PC-9 (cell line): ENCODE results near the gene ABTB1. TPM values are rescaled to one million over a fixed set of nuclear protein-coding genes. Genes with fewer than 3 reads are reported as not detected.

ENCODE experiments used
- BruUV-seq: library from RNA; stranded (reverse); fragments of 400-500 nt; replicated peaks from 2 replicates; lab custom pipeline; 2021; lab: Mats Ljungman, UMichigan
- CTCF ChIA-PET: fragments of 300-600 bp; sonication (Branson Sonifier 250); formaldehyde crosslinking; loops from one replicate; lab custom pipeline; 2022; ENCODE audit warnings: antibody characterized with exemption; lab: Charles Lee
- POLR2A ChIA-PET: fragments of 300-600 bp; sonication (Branson Sonifier 250); formaldehyde crosslinking; loops from one replicate; lab custom pipeline; 2022; ENCODE audit warnings: antibody characterized with exemption; ENCODE audit not compliant: unreplicated experiment; lab: Charles Lee
- DNase-seq, 2 experiments: peaks; one replicate each; pipeline versions ENCODE4 v3.0.0 to v3.0.0-alpha.2; 2015 to 2022; ENCODE audit warnings: mixed read lengths in 1 of 2
- H2AFZ ChIP-seq: fragments of 200-600 bp; sonication (generic); 2 replicates; pipeline ENCODE4 v1.8.1; 2017; ENCODE audit warnings: antibody characterized with exemption
- H3F3A ChIP-seq: fragments of 200-600 bp; sonication (generic); 2 replicates; pipeline ENCODE4 v1.8.1; 2017; ENCODE audit warnings: antibody characterized with exemption, mild to moderate bottlenecking, low read depth; ENCODE audit not compliant: insufficient read depth
- H3K27ac ChIP-seq: fragments of 200-600 bp; sonication (generic); 2 replicates; pipeline ENCODE4 v1.6.1; 2016; ENCODE audit warnings: mixed run types
- H3K27me3 ChIP-seq: fragments of 200-600 bp; sonication (generic); 2 replicates; pipeline ENCODE4 v1.6.1; 2016; ENCODE audit warnings: low read depth, mixed run types; ENCODE audit not compliant: insufficient read depth
- H3K36me3 ChIP-seq: fragments of 200-600 bp; sonication (generic); 2 replicates; pipeline ENCODE4 v1.6.1; 2016; ENCODE audit warnings: low read depth, mixed run types
- H3K4me1 ChIP-seq: fragments of 200-600 bp; sonication (generic); replicated peaks from 2 replicates; pipeline ENCODE4 v1.6.1; 2016; ENCODE audit warnings: mixed run types; ENCODE audit not compliant: insufficient read depth
- H3K4me2 ChIP-seq: fragments of 200-600 bp; sonication (generic); 2 replicates; pipeline ENCODE4 v1.6.1; 2017; ENCODE audit warnings: mixed run types
- H3K4me3 ChIP-seq: fragments of 200-600 bp; sonication (generic); 2 replicates; pipeline ENCODE4 v1.6.1; 2016; ENCODE audit warnings: mixed run types
- H3K79me2 ChIP-seq: fragments of 200-600 bp; sonication (generic); 2 replicates; pipeline ENCODE4 v1.6.1; 2017; ENCODE audit warnings: low read depth, mixed run types
- H3K9me2 ChIP-seq: fragments of 200-600 bp; sonication (generic); 2 replicates; pipeline ENCODE4 v1.8.1; 2017; ENCODE audit warnings: mild to moderate bottlenecking; ENCODE audit not compliant: insufficient read depth
- H3K9me3 ChIP-seq: fragments of 200-600 bp; sonication (generic); 2 replicates; pipeline ENCODE4 v1.8.1; 2016; ENCODE audit warnings: low read depth; ENCODE audit not compliant: insufficient read depth
- H4K20me1 ChIP-seq: fragments of 200-600 bp; sonication (generic); 2 replicates; pipeline ENCODE4 v1.8.1; 2017; ENCODE audit not compliant: insufficient read depth
- EZH2 ChIP-seq: fragments of 200-600 bp; sonication (generic); IDR thresholded peaks from 2 replicates; pipeline ENCODE4 v1.8.0; 2017; ENCODE audit warnings: antibody characterized with exemption, low read depth
- intact Hi-C: fragments of 100-400 bp; cut with micrococcal nuclease; formaldehyde crosslinking; loops from one replicate; pipeline ENCODE4 v1.10.0; 2022; ENCODE audit not compliant: unreplicated experiment
- total RNA-seq: library from RNA; stranded (reverse); gene quantifications from 2 replicates; pipeline ENCODE4 v1.2.3, GENCODE V29; 2021
- TF ChIP-seq, protein P1 (sequence below): fragments of 200-600 bp; sonication (generic); conservative IDR thresholded peaks from 2 replicates; pipeline ENCODE4 v1.6.1; 2017; ENCODE audit warnings: mixed run types, antibody characterized with exemption, mild to moderate bottlenecking, moderate library complexity

The ABTB1 gene
- total RNA-seq, 1 experiment from 2014 or later, result 39.1 TPM

GRCh38 chr3:127698286-127698685 is 25.5 kb downstream of the ABTB1 start:
- Histone ChIP-seq H4K20me1 (no peaks in the 10 kb centered on the region), H3K27ac (no peak overlapping the region), H3K27me3 (no peaks in the 10 kb centered on the region), H3K9me3 (no peaks in the 10 kb centered on the region), H3K4me2 (no peak overlapping the region), H3K36me3 (no peaks in the 10 kb centered on the region), H3K9me2 (no peaks in the 10 kb centered on the region), H3K4me1 (no peaks in the 10 kb centered on the region), H3F3A (0 out of 2 replicates have a peak, but pooled peaks cover 5% of the 10 kb centered on the region), H2AFZ (no peak overlapping the region), H3K4me3 (no peak overlapping the region), H3K79me2 (no peaks in the 10 kb centered on the region)
- POLR2A ChIA-PET, result no interaction called here
- DNase-seq, result no peak
- intact Hi-C loops, result no loop called here
- BruUV-seq, result no TSS peak
- CTCF ChIA-PET, result no interaction called here
- TF ChIP-seq, protein P1, sequence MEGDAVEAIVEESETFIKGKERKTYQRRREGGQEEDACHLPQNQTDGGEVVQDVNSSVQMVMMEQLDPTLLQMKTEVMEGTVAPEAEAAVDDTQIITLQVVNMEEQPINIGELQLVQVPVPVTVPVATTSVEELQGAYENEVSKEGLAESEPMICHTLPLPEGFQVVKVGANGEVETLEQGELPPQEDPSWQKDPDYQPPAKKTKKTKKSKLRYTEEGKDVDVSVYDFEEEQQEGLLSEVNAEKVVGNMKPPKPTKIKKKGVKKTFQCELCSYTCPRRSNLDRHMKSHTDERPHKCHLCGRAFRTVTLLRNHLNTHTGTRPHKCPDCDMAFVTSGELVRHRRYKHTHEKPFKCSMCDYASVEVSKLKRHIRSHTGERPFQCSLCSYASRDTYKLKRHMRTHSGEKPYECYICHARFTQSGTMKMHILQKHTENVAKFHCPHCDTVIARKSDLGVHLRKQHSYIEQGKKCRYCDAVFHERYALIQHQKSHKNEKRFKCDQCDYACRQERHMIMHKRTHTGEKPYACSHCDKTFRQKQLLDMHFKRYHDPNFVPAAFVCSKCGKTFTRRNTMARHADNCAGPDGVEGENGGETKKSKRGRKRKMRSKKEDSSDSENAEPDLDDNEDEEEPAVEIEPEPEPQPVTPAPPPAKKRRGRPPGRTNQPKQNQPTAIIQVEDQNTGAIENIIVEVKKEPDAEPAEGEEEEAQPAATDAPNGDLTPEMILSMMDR, result no peak
- no peak for TF ChIP-seq EZH2

DNA sequence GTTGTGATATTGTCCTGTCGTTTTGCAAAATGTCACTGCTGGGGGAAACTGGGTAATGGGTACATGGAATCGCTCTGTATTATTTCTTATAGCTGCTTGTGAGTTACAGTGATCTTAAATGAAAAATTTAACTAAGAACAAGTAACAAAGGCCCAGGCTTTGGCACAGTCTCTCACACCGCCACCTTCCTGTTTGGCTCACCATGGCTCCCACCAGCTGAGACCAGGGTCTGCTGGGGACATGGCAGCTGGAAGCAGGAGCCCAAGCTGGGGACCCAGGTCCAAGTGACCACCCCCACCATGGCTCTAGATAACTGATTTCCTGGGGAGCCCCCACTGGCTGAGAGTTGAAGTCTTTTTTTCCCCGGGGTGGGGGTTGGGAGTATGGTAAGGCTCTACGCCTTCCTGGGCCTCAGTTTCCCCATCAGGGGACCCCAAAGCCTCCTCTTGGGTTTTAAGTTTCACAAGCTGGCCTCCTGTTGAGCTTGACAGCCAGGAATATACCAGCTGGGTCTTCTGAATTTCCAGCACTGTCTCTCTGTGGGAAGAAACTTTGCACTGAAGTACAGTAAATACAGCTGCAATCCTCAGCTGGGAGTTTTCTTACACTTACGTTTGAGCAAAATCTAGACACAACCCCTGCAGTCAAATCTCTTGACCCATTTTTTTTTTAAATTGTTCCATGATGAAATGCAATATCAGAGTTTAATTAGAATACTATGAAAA is 26.1 kb downstream of the ABTB1 start:
- POLR2A ChIA-PET, result no interaction called here
- H3K4me1 ChIP-seq, result no peaks in the 10 kb centered on the region
- CTCF ChIA-PET, result interaction anchor here (0.6 to 0.8 kb wide), 2 partner anchors 91 to 357 kb away, joined by 3 read pairs; no protein-coding TSS in a partner anchor

DNA sequence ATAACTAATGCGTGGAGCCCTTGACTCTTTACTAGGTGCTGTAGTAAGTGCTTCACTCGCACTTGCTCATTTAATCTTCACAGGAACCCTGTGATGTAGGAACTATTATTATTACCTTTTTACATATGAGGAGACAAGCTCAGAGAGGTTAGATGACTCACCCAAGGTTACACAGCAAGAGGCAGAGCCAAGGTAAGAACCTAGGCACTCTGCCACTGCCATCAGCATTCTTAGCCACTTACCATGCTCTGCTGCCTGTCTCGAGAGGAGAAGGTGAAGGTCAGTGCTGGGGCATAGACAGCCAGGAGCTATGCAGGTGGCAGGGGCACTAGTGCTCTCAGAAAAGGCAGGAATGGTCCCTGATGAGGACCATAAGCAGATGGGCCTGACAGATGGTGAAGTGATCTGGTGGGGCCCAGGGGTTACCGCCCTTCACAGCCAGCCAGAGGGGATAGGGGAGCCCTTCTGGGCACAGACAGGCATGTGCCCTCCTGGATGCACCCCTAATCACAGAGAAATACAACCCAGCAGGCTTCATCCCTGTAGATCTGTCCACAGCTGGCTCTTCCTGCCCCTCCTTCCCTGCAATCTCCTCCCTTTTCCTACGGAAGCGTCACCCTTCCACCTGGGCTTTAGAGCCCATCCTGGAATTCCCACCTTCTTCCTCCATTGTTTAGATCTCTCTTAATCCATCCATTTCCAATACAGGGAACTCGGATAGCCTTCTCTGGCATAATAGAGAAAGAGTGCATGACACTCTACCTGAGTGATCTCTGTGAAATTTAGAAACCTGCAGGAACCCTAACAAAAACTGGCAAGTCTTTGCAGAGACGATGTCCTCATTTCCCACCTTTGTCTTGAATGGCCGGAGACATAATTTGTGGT is 26.9 kb downstream of the ABTB1 start:
- ChIA-PET POLR2A (no interaction called here), CTCF (interaction anchor here (0.8 kb wide), 1 partner anchor 90 kb away, joined by 3 read pairs; no protein-coding TSS in a partner anchor)
- Histone ChIP-seq H3K27ac (no peak overlapping the region), H3K9me3 (no peaks in the 10 kb centered on the region), H3K36me3 (no peaks in the 10 kb centered on the region), H3F3A (0 out of 2 replicates have a peak, but pooled peaks cover 5% of the 10 kb centered on the region), H3K4me1 (no peaks in the 10 kb centered on the region), H3K4me3 (no peak overlapping the region), H3K9me2 (no peaks in the 10 kb centered on the region), H4K20me1 (no peaks in the 10 kb centered on the region), H2AFZ (no peak overlapping the region), H3K27me3 (no peaks in the 10 kb centered on the region), H3K79me2 (no peaks in the 10 kb centered on the region), H3K4me2 (no peak overlapping the region)
- no TSS peak for BruUV-seq
- DNase-seq, result no peak
- no peak for TF ChIP-seq EZH2
- TF ChIP-seq, protein P1, result no peak
- intact Hi-C loops, result no loop called here

More for the DNA sequence above, 26.1 kb downstream of the ABTB1 start:
- Histone ChIP-seq H3K27ac (no peak overlapping the region), H3K4me2 (no peak overlapping the region), H3K4me3 (no peak overlapping the region), H3K79me2 (no peaks in the 10 kb centered on the region), H3K36me3 (no peaks in the 10 kb centered on the region), H3K9me3 (no peaks in the 10 kb centered on the region), H3F3A (0 out of 2 replicates have a peak, but pooled peaks cover 5% of the 10 kb centered on the region), H2AFZ (no peak overlapping the region), H4K20me1 (no peaks in the 10 kb centered on the region), H3K9me2 (no peaks in the 10 kb centered on the region), H3K27me3 (no peaks in the 10 kb centered on the region)
- no TSS peak for BruUV-seq
- DNase-seq, result no peak
- intact Hi-C loops, result no loop called here
- TF ChIP-seq, protein P1, result no peak
- no peak for TF ChIP-seq EZH2
